Breast epithelium (tissue), 3 donors: ENCODE data around the gene ST8SIA5.

ENCODE experiments used
- CTCF ChIP-seq, 3 donors: fragments of 450-650 bp; IDR thresholded peaks; one replicate each; pipeline ENCODE4 v1.5.1; 2016 to 2017; ENCODE audit warnings: antibody characterized with exemption in 3 of 3, mild to moderate bottlenecking in 3 of 3, moderate library complexity in 3 of 3
- POLR2A ChIP-seq: fragments of 450-650 bp; IDR thresholded peaks from one replicate; pipeline ENCODE4 v1.6.1; 2016; ENCODE audit warnings: antibody characterized with exemption, mild to moderate bottlenecking, moderate library complexity

GRCh38 chr18:46706968-46707367, 49.9 kb downstream of the ST8SIA5 start:
- TF ChIP-seq POLR2A = no peak
- TF ChIP-seq CTCF (IDR thresholded peaks at IDR 0.05) = no peak
